IMR-90 (cell line): ENCODE data around the gene GPC6. TPM values are rescaled to one million over a fixed set of nuclear protein-coding genes. Genes with fewer than 3 reads are reported as not detected.

Experiments used
- ATAC-seq: fragments of 200-7000 bp; cut with Tn5 transposase; 2 replicates; pipeline ENCODE4 v1.9.1; 2020; ENCODE audit warnings: low read depth, mild to moderate bottlenecking, moderate library complexity
- BruUV-seq: library from RNA; stranded (reverse); fragments of 400-500 nt; replicated peaks from 2 replicates; lab custom pipeline; 2021; lab: Mats Ljungman, UMichigan
- CTCF ChIA-PET: fragments of 300-600 bp; formaldehyde crosslinking; extraction: SDS; loops from one replicate; lab custom pipeline; 2021; ENCODE audit warnings: antibody characterized with exemption; lab: Yijun Ruan, JAX
- POLR2A ChIA-PET: fragments of 300-600 bp; sonication (Branson Sonifier 250); formaldehyde crosslinking; loops from one replicate; lab custom pipeline; 2022; ENCODE audit warnings: antibody characterized with exemption; ENCODE audit not compliant: unreplicated experiment; lab: Charles Lee
- DNase-seq: peaks from one replicate; pipeline ENCODE4 v3.0.0; 2013
- H2AFZ ChIP-seq: replicated peaks from 2 replicates; pipeline ENCODE3; 2013; ENCODE audit warnings: low read length, mild to moderate bottlenecking; ENCODE audit not compliant: poor library complexity
- H2AK5ac ChIP-seq: 2 replicates; pipeline ENCODE4 v1.6.1; 2013; ENCODE audit warnings: low read depth, low read length, inconsistent platforms
- H2AK9ac ChIP-seq: replicated peaks from 2 replicates; pipeline ENCODE3; 2013; ENCODE audit warnings: mild to moderate bottlenecking, low read depth, low read length, moderate library complexity; ENCODE audit not compliant: poor library complexity
- H2BK120ac ChIP-seq: 2 replicates; pipeline ENCODE4 v1.6.1; 2013; ENCODE audit warnings: low read depth, low read length, inconsistent platforms
- H2BK15ac ChIP-seq: 3 replicates; pipeline ENCODE4 v1.6.1; 2013; ENCODE audit warnings: low read depth, low read length, inconsistent platforms
- H2BK20ac ChIP-seq: 2 replicates; pipeline ENCODE4 v1.6.1; 2013; ENCODE audit warnings: low read depth, mild to moderate bottlenecking, inconsistent platforms, low read length, moderate library complexity
- H2BK5ac ChIP-seq: 2 replicates; pipeline ENCODE4 v1.6.1; 2013; ENCODE audit warnings: mild to moderate bottlenecking, low read depth, low read length, inconsistent platforms; ENCODE audit not compliant: poor library complexity, severe bottlenecking
- H3K14ac ChIP-seq: replicated peaks from 2 replicates; pipeline ENCODE4 v1.6.1; 2013; ENCODE audit warnings: low read depth, low read length, inconsistent platforms
- H3K18ac ChIP-seq: 2 replicates; pipeline ENCODE4 v1.6.1; 2013; ENCODE audit warnings: low read depth, low read length, control low read depth
- H3K23ac ChIP-seq: 2 replicates; pipeline ENCODE4 v1.6.1; 2013; ENCODE audit warnings: low read depth, low read length, inconsistent platforms
- H3K27ac ChIP-seq: 2 replicates; pipeline ENCODE4 v1.5.1; 2013; ENCODE audit warnings: mild to moderate bottlenecking, control low read depth, low read length; ENCODE audit not compliant: insufficient read depth
- H3K27me3 ChIP-seq: 2 replicates; pipeline ENCODE4 v1.6.1; 2013; ENCODE audit warnings: low read length; ENCODE audit not compliant: control insufficient read depth, insufficient read depth
- H3K36me3 ChIP-seq: 2 replicates; pipeline ENCODE4 v1.6.1; 2013; ENCODE audit warnings: low read length, mixed read lengths; ENCODE audit not compliant: control insufficient read depth, insufficient read depth
- H3K4ac ChIP-seq: 2 replicates; pipeline ENCODE4 v1.6.1; 2013; ENCODE audit warnings: low read depth, low read length, inconsistent platforms
- H3K4me1 ChIP-seq: 2 replicates; pipeline ENCODE4 v1.6.1; 2013; ENCODE audit warnings: low read length, mixed read lengths; ENCODE audit not compliant: control insufficient read depth, insufficient read depth
- H3K4me2 ChIP-seq: 2 replicates; pipeline ENCODE4 v1.6.1; 2013; ENCODE audit warnings: low read depth, mild to moderate bottlenecking, control low read depth, low read length, moderate library complexity
- H3K4me3 ChIP-seq: 2 replicates; pipeline ENCODE4 v1.5.1; 2013; ENCODE audit warnings: low read depth, mild to moderate bottlenecking, control low read depth, low read length, moderate library complexity; ENCODE audit not compliant: insufficient read depth
- H3K56ac ChIP-seq: 2 replicates; pipeline ENCODE4 v1.6.1; 2013; ENCODE audit warnings: low read length, inconsistent platforms; ENCODE audit not compliant: insufficient read depth; ENCODE audit errors: extremely low read depth
- H3K79me1 ChIP-seq, 2 experiments: 2 replicates each; pipeline ENCODE4 v1.6.1; 2013; ENCODE audit warnings: low read length in 2 of 2, inconsistent platforms in 1 of 2, low read depth in 1 of 2
- H3K9ac ChIP-seq: 2 replicates; pipeline ENCODE4 v1.6.1; 2013; ENCODE audit warnings: low read depth, low read length, control low read depth
- H3K9me1 ChIP-seq: 2 replicates; pipeline ENCODE4 v1.6.1; 2013; ENCODE audit warnings: low read length, inconsistent platforms; ENCODE audit not compliant: insufficient read depth
- H3K9me3 ChIP-seq: 2 replicates; pipeline ENCODE4 v1.6.1; 2013; ENCODE audit warnings: low read length; ENCODE audit not compliant: control insufficient read depth, insufficient read depth
- H4K20me1 ChIP-seq: 2 replicates; pipeline ENCODE4 v1.6.1; 2013; ENCODE audit warnings: low read length, inconsistent platforms; ENCODE audit not compliant: insufficient read depth
- H4K5ac ChIP-seq: 2 replicates; pipeline ENCODE4 v1.6.1; 2013; ENCODE audit warnings: mild to moderate bottlenecking, low read depth, low read length, control low read depth
- H4K8ac ChIP-seq, 2 experiments: 2 replicates each; pipeline ENCODE4 v1.6.1; 2013; ENCODE audit warnings: low read depth in 2 of 2, low read length in 2 of 2, control low read depth in 1 of 2, inconsistent platforms in 1 of 2
- H4K91ac ChIP-seq: 2 replicates; pipeline ENCODE4 v1.6.1; 2013; ENCODE audit warnings: low read depth, low read length, inconsistent platforms; ENCODE audit not compliant: insufficient read depth
- POLR2A ChIP-seq: IDR thresholded peaks from 2 replicates; pipeline ENCODE4 v1.6.1; 2012; ENCODE audit warnings: mild to moderate bottlenecking, low read depth, low read length
- RCOR1 ChIP-seq: IDR thresholded peaks from 2 replicates; pipeline ENCODE4 v1.6.1; 2012; ENCODE audit warnings: mild to moderate bottlenecking, low read length, improper control_type of control experiment; ENCODE audit not compliant: insufficient replicate concordance
- RFX5 ChIP-seq: IDR thresholded peaks from 2 replicates; pipeline ENCODE4 v1.8.0; 2012; ENCODE audit warnings: low read depth, mild to moderate bottlenecking, low read length, moderate library complexity
- WGBS, 2 experiments: methylation state at CpG; one replicate each; pipeline versions ENCODE4 v1.1.5 to v1.1.7; 2013; ENCODE audit warnings: missing lambda C conversion rate in 2 of 2; ENCODE audit not compliant: insufficient read length in 1 of 2; ENCODE audit errors: extremely low coverage in 2 of 2; 5-methylcytosine and 5-hydroxymethylcytosine counted together
- dilution Hi-C: fragments of 300-500 bp; cut with HindIII; formaldehyde crosslinking; loops from one replicate; pipeline ENCODE4 v1.14.3; 2018; ENCODE audit warnings: low sequenced_read_pairs; ENCODE audit not compliant: unreplicated experiment
- in situ Hi-C: fragments of 300-500 bp; cut with MboI; formaldehyde crosslinking; loops from 3 replicates; pipeline ENCODE4 v1.14.3; 2019; ENCODE audit warnings: low sequenced_read_pairs, inconsistent platforms, mixed read lengths
- intact Hi-C: fragments of 100-400 bp; cut with micrococcal nuclease; formaldehyde crosslinking; loops from 2 replicates; pipeline ENCODE4 v1.10.0; 2022
- polyA plus RNA-seq, 3 experiments: library from polyadenylated mRNA; depleted of rRNA; stranded (reverse); fragments of >200 nt; gene quantifications; 2 replicates each; pipeline ENCODE4 v1.2.3, GENCODE V29; 2012; ENCODE audit warnings: low replicate concordance in 1 of 3
- total RNA-seq: library from RNA; depleted of rRNA; stranded (reverse); fragments of >200 nt; gene quantifications from 2 replicates; pipeline ENCODE4 v1.2.3, GENCODE V29; 2012

The GPC6 gene
- total and polyA plus RNA-seq, 2 of the 4 experiments (the other 2 are of a cell fraction) = 14.9 to 39.4 TPM

- no peaks in the 10 kb centered on the region for H3K9me3 ChIP-seq
- H3K4me3 ChIP-seq = no peak overlapping the region
Observed at GRCh38 chr13:94419925-94420305, 1193.3 kb downstream of the GPC6 start.

More at GRCh38 chr13:94419925-94420305, 1193.3 kb downstream of the GPC6 start:
- Histone ChIP-seq H3K27ac (no peak overlapping the region), H2BK15ac (no peak overlapping the region), H4K91ac (no peak overlapping the region), H3K4me1 (no peaks in the 10 kb centered on the region), H2BK5ac (no peak overlapping the region), H3K4me2 (no peak overlapping the region), H3K23ac (no peak overlapping the region), H2AK9ac (no peak overlapping the region), H2BK120ac (no peak overlapping the region), H4K5ac (no peak overlapping the region), H3K56ac (no peak overlapping the region), H2AFZ (no peak overlapping the region), H2AK5ac (no peak overlapping the region), H3K4ac (no peak overlapping the region), H3K9me1 (no peaks in the 10 kb centered on the region), H3K9ac (no peak overlapping the region), H3K14ac (no peak overlapping the region), H3K18ac (no peak overlapping the region), H4K8ac (no peak overlapping the region), H3K27me3 (peaks cover 5% of the 10 kb centered on the region), H3K36me3 (no peaks in the 10 kb centered on the region), H4K20me1 (no peaks in the 10 kb centered on the region), H3K79me1 (no peaks in the 10 kb centered on the region), H2BK20ac (no peak overlapping the region)
- no CpG with 5 or more reads among the region's 1 CpG for WGBS, 2 experiments
- no peak for DNase-seq
- no TSS peak for BruUV-seq
- ChIA-PET CTCF (no interaction called here), POLR2A (no interaction called here)
- TF ChIP-seq RCOR1 (no peak), RFX5 (no peak), POLR2A (no peak)
- intact Hi-C loops = no loop called here
- no peak for ATAC-seq
- in situ Hi-C loops = no loop called here
- dilution Hi-C loops = no loop called here
